Peyer's patch (tissue), 4 donors: ENCODE measurements around the gene BCAS3.

Source experiments
- POLR2A ChIP-seq, 2 donors: fragments of 450-650 bp; IDR thresholded peaks; one replicate each; pipeline ENCODE4 v1.5.1; 2017; ENCODE audit warnings: antibody characterized with exemption in 2 of 2, mild to moderate bottlenecking in 2 of 2, moderate library complexity in 2 of 2
- TF ChIP-seq, protein P1 (sequence below), 6 experiments: fragments of 450-650 bp in 4 of 6; fragments of 200-600 bp in 2 of 6; sonication (generic) in 1 of 6; IDR thresholded peaks; one replicate each; pipeline ENCODE4 v1.5.1; 2017 to 2019; ENCODE audit warnings: antibody characterized with exemption in 6 of 6, mild to moderate bottlenecking in 3 of 6, moderate library complexity in 1 of 6

DNA sequence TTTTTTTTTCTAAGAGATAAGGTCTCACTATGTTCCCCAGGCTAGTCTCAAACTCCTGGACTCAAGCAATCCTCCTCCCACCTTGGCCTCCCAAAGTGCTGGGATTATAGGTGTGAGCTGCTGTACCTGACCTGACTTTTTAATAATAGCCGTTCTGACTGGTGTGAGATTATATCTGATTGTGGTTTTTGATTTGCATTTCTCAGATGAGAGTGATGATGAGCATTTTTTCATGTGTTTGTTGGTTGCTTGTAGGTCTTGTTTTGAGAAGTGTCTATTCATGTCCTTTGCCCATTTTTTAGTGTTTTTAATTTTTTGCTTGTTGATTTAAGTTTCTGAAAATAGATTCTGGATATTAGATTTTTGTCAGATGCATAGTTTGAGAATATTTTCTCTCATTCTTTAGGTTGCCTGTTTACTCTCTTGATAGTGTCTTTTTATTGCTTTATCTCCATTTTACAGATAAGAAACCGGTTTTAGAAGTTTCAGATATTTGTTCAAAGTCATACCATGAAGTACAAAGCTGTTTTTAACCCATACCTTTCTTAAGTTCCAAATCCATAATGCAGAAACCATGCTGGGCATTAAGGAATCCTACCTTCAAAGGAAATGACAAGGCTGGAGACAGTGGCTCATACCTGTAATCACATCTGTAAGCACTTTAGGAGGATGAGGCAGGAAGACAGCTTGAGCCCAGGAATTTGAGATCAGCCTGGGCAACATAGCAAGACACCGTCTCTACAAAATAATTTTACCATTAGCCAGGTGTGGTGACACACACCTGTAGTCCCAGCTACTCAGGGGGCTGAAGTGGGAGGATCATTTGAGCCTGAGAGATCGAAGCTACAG lies 553.5 kb downstream of the BCAS3 start:
- TF ChIP-seq, protein P1, sequence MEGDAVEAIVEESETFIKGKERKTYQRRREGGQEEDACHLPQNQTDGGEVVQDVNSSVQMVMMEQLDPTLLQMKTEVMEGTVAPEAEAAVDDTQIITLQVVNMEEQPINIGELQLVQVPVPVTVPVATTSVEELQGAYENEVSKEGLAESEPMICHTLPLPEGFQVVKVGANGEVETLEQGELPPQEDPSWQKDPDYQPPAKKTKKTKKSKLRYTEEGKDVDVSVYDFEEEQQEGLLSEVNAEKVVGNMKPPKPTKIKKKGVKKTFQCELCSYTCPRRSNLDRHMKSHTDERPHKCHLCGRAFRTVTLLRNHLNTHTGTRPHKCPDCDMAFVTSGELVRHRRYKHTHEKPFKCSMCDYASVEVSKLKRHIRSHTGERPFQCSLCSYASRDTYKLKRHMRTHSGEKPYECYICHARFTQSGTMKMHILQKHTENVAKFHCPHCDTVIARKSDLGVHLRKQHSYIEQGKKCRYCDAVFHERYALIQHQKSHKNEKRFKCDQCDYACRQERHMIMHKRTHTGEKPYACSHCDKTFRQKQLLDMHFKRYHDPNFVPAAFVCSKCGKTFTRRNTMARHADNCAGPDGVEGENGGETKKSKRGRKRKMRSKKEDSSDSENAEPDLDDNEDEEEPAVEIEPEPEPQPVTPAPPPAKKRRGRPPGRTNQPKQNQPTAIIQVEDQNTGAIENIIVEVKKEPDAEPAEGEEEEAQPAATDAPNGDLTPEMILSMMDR (IDR thresholded peaks at IDR 0.05) = no peak
- TF ChIP-seq POLR2A (IDR thresholded peaks at IDR 0.05) = no peak
